ENCODE results near the gene OLA1. TPM values are rescaled to one million over a fixed set of nuclear protein-coding genes. Genes with fewer than 3 reads are reported as not detected.
A peak's percentile ranks its signal among the peaks of the same experiment; 100 is the strongest.

The OLA1 gene
- total and polyA plus RNA-seq, 2 of the 13 experiments (the other 11 are each of a cell fraction or from before 2014, with no cell fraction given) = 153 to 241 TPM

- TF ChIP-seq NFAT5 (CRISPR knock-in tag; IDR thresholded peaks at IDR 0.05) (no peak), FOXO1 (CRISPR knock-in tag; IDR thresholded peaks at IDR 0.05) (no peak), SRF (IDR thresholded peaks at IDR 0.05; ENCODE audit: low read depth, low read length) (no peak), ZNF207 (IDR thresholded peaks at IDR 0.05; ENCODE audit: borderline replicate concordance) (no peak), SMYD3 (CRISPR knock-in tag; IDR thresholded peaks at IDR 0.05) (no peak; the same call in 1 of the 2 replicates), HOXA7 (CRISPR knock-in tag; IDR thresholded peaks at IDR 0.05) (no peak), ZFP62 (CRISPR knock-in tag; IDR thresholded peaks at IDR 0.05) (no peak), SIN3B (IDR thresholded peaks at IDR 0.05; ENCODE audit: low read length) (no peak), PAF1 (CRISPR knock-in tag; IDR thresholded peaks at IDR 0.05) (no peak), HNRNPK (IDR thresholded peaks at IDR 0.05; ENCODE audit: low read depth, low read length, poor library complexity, severe bottlenecking) (no peak), BATF2 (CRISPR knock-in tag; IDR thresholded peaks at IDR 0.05) (no peak), HNRNPL (IDR thresholded peaks at IDR 0.05; ENCODE audit: low read depth, low read length) (no peak), ZNF616 (CRISPR knock-in tag; IDR thresholded peaks at IDR 0.05; ENCODE audit: low read depth) (no peak), HCFC1 (IDR thresholded peaks at IDR 0.05; ENCODE audit: low read depth, low read length) (no peak)
- TF ChIP-seq, protein P1, sequence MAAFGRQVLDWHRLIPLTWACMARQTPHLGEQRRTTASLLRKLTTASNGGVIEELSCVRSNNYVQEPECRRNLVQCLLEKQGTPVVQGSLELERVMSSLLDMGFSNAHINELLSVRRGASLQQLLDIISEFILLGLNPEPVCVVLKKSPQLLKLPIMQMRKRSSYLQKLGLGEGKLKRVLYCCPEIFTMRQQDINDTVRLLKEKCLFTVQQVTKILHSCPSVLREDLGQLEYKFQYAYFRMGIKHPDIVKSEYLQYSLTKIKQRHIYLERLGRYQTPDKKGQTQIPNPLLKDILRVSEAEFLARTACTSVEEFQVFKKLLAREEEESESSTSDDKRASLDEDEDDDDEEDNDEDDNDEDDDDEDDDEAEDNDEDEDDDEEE (CRISPR knock-in tag; IDR thresholded peaks at IDR 0.05) = no peak
- TF ChIP-seq, protein P2, sequence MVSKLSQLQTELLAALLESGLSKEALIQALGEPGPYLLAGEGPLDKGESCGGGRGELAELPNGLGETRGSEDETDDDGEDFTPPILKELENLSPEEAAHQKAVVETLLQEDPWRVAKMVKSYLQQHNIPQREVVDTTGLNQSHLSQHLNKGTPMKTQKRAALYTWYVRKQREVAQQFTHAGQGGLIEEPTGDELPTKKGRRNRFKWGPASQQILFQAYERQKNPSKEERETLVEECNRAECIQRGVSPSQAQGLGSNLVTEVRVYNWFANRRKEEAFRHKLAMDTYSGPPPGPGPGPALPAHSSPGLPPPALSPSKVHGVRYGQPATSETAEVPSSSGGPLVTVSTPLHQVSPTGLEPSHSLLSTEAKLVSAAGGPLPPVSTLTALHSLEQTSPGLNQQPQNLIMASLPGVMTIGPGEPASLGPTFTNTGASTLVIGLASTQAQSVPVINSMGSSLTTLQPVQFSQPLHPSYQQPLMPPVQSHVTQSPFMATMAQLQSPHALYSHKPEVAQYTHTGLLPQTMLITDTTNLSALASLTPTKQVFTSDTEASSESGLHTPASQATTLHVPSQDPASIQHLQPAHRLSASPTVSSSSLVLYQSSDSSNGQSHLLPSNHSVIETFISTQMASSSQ (IDR thresholded peaks at IDR 0.05; ENCODE audit: low read depth) = peak; percentile 40; the same call in 1 of the 2 replicates
- TF ChIP-seq, protein P2 (CRISPR knock-in tag; IDR thresholded peaks at IDR 0.05; ENCODE audit: borderline replicate concordance) = no peak
- TF ChIP-seq, protein P3, sequence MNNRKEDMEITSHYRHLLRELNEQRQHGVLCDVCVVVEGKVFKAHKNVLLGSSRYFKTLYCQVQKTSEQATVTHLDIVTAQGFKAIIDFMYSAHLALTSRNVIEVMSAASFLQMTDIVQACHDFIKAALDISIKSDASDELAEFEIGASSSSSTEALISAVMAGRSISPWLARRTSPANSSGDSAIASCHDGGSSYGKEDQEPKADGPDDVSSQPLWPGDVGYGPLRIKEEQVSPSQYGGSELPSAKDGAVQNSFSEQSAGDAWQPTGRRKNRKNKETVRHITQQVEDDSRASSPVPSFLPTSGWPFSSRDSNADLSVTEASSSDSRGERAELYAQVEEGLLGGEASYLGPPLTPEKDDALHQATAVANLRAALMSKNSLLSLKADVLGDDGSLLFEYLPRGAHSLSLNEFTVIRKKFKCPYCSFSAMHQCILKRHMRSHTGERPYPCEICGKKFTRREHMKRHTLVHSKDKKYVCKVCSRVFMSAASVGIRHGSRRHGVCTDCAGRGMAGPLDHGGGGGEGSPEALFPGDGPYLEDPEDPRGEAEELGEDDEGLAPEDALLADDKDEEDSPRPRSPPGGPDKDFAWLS (CRISPR knock-in tag; IDR thresholded peaks at IDR 0.05; ENCODE audit: borderline replicate concordance) = no peak
These were observed 763 bp upstream of the OLA1 start (continued) for GRCh38 chr2:174248998-174249592.

Measured in HepG2 (cell line).